GM19395 (cell line): Measurements from ENCODE around the gene NUDT14.

Experiments
- ATAC-seq: cut with Tn5 transposase; IDR thresholded peaks from one replicate; pipeline ENCODE4 v1.9.1; 2021; ENCODE audit warnings: mild to moderate bottlenecking, moderate library complexity; ENCODE audit not compliant: unreplicated experiment

The NUDT14 gene

DNA sequence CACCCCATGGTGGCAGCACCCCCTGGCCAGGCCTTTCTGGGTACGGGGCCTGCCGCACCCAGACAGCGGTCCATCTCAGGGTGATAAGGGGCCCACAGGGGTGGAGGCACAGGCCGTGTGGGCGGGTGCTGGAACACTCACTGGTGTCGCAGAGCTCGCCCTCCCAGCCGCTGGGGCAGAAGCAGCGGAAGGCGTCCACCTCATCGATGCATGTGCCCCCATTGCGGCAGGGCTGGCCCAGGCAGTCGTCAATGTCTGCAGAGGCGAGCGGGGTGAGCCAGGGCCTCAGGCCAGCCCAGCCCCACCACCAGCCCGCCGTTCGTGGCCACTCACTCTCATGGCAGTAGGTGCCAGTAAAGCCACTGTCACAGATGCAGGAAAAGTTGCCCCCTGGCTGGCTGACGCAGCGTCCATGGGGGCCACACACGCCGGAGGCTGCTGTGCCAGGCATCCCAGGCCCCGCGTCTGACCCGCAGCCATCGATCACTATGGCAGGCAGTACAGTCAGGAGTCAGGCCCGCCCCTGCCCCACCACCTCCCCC lies 32.4 kb downstream of the NUDT14 start:
- ATAC-seq, result no peak

DNA sequence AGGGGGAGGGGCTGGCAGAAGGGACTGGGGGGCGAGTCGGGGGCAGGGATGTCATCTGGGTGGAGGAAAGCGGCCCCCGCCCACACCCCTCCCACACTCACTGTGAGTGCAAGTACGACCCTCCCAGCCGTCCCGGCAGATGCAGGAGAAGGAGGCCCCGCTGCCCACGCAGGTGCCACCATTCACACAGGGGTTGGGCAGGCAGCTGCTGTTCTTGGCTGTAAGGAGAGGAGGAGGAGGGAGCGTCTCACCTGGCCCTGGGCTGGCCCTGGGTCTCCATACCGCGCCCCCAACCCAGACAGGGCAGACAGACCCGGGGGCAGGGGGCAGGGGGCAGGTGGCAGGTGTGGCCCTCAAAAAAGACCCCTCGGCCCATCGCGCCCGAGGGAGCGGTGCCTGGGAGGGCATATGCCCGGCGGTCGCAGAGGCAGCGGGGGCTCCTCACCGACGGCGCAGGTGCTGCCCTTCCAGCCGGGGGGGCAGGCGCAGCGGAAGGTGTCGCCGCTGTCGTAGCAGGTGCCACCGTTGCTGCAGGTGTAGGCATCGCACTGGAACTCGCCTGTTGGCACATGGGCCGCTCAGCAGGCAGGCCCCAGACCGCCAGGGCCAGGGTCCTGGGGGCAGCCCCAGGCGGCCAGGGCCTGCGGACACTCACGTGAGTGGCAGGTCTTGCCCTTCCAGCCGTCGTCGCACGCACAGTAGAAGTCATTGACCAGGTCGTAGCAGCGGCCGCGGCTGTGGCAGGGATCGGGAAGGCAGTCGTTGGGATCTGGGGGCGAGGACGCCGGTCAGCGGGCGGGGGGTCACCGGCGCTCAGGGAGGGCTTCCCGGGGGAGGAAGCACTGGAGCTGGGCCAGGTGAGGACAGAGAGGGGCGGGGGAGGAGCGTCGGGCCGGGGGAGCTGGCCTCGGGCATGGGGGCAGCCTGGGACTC lies 33.2 kb downstream of the NUDT14 start:
- ATAC-seq, result no peak

- no peak for ATAC-seq
Measured at GRCh38 chr14:105146976-105147635, 34.0 kb downstream of the NUDT14 start.

DNA sequence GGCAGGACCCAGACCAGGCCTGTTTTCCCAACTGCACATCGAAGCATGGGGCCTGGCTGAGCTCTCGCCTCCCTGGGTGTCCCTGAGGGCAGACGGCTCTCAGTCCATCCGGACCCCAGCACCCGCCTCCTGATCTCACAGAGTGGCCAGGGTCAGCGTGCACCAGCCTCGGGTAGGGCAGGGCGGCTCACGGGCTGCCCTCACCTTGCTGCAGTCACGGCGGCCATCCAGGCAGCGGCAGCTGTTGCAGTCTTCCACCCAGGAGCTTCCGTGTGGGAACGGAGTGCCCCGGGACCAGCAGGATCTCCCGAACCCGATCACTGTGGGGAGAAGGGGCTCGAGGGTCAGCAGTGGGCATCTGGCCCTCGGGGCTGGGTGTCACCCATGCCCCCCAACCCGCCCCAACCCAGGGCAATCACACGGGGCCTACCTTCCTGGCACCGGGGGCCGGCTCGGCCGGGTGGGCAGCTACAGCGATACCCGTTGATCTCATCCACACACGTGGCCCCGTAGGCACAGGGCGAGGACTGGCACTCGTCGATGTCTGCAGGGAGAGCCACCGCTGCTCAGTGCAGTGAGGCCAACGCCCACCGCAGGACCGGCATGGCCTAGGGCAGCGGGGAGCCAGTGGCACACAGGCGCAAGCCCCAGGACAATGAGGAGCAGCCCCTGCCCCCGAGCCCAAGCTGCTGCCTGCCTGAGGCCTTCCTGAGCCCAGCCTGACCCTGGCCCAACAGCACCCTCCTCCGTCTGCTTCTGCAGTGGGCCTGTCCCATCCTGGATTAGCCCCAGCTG lies 34.7 kb downstream of the NUDT14 start:
- no peak for ATAC-seq

DNA sequence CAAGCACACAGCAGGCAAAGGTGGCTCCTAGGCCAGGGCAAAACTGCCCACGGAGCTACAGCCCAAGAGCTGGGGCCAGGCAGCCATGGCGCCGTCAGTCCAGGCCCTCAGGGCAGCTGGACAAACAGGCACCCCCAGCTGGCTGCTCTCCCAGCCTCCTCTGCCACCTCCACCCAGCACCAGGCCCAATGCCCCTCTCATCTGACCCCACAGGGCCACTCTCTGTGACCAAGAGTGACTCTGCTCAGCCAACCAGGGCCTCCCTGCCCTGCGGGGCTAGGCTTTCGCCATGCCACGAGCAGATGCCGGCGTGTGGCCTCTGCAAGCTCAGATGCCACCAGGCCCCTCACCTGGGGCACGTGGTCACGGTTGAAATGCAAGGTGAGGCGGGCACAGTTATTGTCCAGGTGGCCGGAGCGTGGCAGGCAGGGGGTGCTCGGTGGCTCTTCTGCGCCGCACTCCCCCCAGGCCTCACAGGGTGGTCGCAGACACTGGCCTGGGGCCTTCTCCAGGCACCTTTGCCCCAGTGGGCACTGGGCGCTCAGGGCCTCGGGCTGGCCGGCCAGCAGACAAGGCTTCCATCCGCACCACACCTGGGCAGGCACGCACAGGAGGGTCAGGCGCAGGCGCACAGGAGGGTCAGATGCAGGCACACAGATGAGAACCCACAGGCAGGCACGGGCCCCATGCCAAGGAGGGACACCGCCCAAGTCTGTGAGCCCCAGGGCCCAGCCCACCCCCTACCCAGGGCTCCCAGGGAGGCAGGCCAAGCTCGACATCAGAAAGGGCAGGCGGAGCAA lies 35.5 kb downstream of the NUDT14 start:
- ATAC-seq, result no peak

- no peak for ATAC-seq
Measured at GRCh38 chr14:105144666-105145380, 36.3 kb downstream of the NUDT14 start.

- ATAC-seq, result no peak
Measured at GRCh38 chr14:105144026-105144665, 37.0 kb downstream of the NUDT14 start.

DNA sequence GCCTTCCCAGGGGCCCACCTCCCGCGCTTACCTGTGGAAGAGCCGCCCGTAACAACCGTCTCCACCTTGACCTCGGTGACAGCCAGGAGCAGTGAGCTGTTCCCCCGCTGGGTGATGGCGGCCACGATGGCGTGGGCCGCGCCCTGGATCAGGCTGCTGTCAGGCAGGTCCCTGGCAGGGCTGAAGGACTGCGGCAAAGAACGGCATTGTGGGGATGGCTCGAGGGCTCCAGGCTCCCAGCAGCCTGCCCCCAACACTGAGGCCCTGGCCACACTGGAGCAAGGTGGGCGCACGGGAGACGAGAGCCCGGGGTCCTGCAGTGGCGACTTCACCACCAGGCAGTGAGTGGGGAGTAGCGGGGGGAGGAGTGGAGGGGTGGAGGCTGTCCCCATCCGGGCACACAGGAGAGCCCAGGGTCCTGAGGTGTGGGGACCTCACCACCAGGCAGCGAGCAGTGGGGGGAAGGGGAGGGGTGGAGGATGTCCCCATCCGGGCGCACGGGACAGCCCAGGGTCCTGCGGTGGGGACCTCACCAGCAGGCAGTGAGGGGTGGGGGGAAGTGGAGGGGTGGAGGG lies 37.6 kb downstream of the NUDT14 start:
- ATAC-seq, result no peak

GRCh38 chr14:105142651-105143450 lies 38.3 kb downstream of the NUDT14 start:
- ATAC-seq, result no peak

GRCh38 chr14:105141486-105142281 lies 39.4 kb downstream of the NUDT14 start:
- ATAC-seq, result no peak

- ATAC-seq, result no peak
Measured at GRCh38 chr14:105141026-105141425, 40.1 kb downstream of the NUDT14 start.

DNA sequence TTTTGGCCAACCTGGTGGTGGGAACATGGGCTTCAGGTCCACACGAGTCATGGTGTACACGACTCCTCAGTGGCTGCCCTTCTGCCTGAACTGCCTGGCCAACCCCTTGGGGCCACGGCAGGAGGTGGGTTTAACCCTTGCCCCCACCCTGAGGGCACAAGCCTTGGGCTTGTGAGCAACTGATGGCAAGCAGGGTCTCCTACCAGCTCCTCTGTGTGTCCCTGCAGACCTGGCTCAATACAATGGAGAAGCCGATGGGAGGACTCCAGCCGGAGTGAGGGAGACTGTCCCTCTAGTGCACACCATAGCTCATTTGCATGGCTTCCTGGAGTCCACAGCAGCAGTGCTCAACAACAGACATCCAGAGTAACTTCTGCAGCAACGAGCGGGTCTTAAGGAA lies 40.5 kb downstream of the NUDT14 start:
- ATAC-seq, result no peak

DNA sequence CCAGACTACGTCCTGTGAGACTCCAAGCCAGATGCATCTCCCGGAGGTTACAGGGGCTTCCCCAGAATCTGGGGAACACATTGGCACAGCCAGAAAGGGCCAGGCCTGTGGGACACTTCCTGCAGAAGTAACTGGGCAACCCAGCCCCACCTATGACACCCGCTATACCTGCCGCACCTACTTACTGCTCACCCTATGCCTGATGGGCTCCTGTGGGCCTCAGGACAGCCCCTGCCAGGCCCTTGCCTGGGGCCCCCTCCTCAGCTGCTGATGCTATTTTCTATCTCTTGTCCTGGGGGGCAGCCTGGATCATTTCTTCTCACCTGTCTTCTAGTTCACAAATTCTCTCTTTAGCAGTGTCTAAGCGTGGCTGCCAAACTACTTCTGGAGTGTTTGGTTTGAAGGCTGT lies 41.3 kb downstream of the NUDT14 start:
- ATAC-seq, result no peak

DNA sequence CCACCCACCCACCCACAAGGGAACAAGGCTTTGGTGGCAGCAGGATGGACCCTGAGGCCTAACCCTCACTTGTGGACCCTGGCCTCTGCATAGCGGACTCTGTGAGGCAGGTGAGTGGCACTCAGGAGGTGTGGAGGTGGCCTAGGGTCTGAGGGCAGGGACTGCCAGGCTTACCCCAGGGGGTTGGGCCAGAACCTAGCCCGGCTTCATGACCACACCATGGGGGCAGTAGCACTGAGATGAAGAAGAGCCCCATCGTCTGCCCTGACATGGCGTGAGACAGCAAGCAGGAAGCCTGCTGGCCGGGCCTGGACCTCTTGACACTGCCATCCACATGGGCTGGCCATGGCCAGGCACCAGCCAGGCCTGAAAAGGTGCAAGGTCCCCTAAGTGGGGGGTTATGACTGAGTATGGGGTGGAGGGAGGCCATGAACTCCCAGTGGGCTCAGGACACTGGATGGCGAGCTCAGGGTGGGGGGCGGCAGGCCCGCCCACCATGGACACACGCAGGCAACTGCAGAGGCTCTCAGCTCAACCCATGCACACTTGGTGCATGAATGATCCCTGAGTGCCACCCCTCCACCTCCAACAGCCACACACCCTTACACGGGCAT lies 41.8 kb downstream of the NUDT14 start:
- no peak for ATAC-seq

GRCh38 chr14:105138551-105139111 lies 42.5 kb downstream of the NUDT14 start:
- no peak for ATAC-seq

DNA sequence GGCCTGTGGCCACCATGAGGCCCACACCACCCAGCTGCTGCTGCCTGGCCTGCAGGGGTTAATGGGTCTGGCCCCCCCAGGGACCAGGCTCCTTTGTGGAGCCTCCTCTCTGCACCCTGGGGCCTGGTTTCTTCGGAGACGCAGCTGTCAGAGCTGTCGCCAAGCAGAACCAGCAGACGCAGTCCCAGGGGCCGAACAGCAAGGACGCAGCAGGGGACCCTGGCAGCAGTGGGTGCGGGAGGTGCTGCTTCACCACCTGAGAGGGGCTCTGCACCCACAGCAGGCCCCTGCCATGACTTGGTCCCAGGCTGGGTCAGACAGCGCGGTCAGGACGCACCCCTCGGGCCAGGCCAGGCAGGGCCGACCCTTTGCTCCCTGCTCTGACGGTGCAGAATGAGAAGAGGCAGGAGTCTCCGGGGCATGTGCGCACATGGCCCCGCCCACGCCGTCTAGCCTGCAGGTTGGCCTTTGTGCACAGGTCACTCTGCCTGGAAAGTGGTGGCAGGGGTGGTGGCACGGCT lies 43.0 kb downstream of the NUDT14 start:
- no peak for ATAC-seq
